ENCODE results near the gene BCL6B.
A peak's percentile ranks its signal among the peaks of the same experiment; 100 is the strongest.

Gene BCL6B

GRCh38 chr17:7019839-7020519 lies 2.9 kb upstream of the BCL6B start:
- Histone ChIP-seq H3K27ac (ENCODE audit: low read depth, low read length) (no peak overlapping the region), H3K4me3 (ENCODE audit: low read length) (no peak overlapping the region), H3K79me2 (ENCODE audit: control insufficient read depth, low read length) (no peaks in the 10 kb centered on the region), H3K27me3 (ENCODE audit: control insufficient read depth, low read length) (peaks cover 10% of the 10 kb centered on the region), H3K9me3 (ENCODE audit: control insufficient read depth, insufficient read depth, low read length) (no peaks in the 10 kb centered on the region), H3K36me3 (ENCODE audit: control insufficient read depth, low read length) (peaks cover 7% of the 10 kb centered on the region; the same call in 1 of the 2 replicates), H3F3A (ENCODE audit: control insufficient read depth, insufficient read depth) (peaks cover 7% of the 10 kb centered on the region; the same call in 1 of the 2 replicates), H3K4me2 (ENCODE audit: low read length) (no peak overlapping the region), H3K4me1 (ENCODE audit: control insufficient read depth, low read length) (peaks cover 36% of the 10 kb centered on the region), H4K20me1 (ENCODE audit: control insufficient read depth, insufficient read depth, low read depth, low read length) (no peaks in the 10 kb centered on the region), H3K9me2 (replicated peaks; ENCODE audit: control insufficient read depth, low read length) (no peaks in the 10 kb centered on the region)
- TF ChIP-seq CTCF (IDR thresholded peaks at IDR 0.05; ENCODE audit: low read depth, low read length, poor library complexity, severe bottlenecking) (no peak), EZH2phosphoT487 (IDR thresholded peaks at IDR 0.05; ENCODE audit: borderline replicate concordance, low read length) (no peak)

DNA sequence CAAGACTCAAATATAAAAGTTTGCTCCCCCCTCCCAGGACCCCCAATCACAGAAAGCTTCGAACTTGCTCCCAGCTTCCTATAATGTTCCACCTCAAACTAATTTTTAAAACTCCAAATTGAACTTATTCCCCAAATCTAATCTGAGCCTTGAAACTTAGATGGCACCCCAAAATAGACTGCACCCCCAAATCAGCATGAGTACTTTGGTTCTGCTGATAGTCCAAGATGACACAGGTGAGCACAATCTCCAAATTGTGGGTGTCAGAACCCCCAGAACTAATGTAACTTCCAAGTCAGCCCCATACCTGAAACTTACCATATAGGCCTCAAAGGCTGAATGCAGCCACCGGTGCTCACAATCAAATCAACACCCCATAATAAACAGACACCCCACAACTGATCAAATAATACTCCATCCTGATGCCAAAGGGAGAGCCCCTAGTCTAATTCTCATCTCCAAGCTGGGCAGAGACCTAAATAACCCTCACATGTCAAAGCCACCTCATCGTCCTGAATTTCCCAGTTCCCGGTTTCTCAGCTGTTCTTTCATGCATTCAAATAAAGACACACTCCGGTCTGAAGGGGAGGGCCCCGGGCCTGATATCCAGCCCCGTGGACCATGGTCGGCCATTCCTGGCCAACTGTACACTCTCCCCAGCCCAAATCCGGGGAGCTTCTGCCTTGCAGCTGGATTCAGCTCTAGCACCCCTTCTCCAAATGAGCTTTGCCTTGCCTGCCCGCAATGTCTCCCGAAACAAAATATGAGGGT lies 1.8 kb upstream of the BCL6B start:
- peaks cover 25% of the 10 kb centered on the region for H3K4me1 ChIP-seq (ENCODE audit: control insufficient read depth, low read length)
- TF ChIP-seq EZH2phosphoT487 (IDR thresholded peaks at IDR 0.05; ENCODE audit: borderline replicate concordance, low read length), result no peak
- no peaks in the 10 kb centered on the region for H3K9me2 ChIP-seq (replicated peaks; ENCODE audit: control insufficient read depth, low read length)
- H3K4me3 ChIP-seq (ENCODE audit: low read length), result no peak overlapping the region
- H3K9me3 ChIP-seq (ENCODE audit: control insufficient read depth, insufficient read depth, low read length), result no peaks in the 10 kb centered on the region
- peak overlapping the region; percentile 56; the same call in 1 of the 2 replicates for H3K4me2 ChIP-seq (ENCODE audit: low read length)
- no peak overlapping the region for H3K27ac ChIP-seq (ENCODE audit: low read depth, low read length)
- H3K79me2 ChIP-seq (ENCODE audit: control insufficient read depth, low read length), result no peaks in the 10 kb centered on the region
- peaks cover 5% of the 10 kb centered on the region; the same call in 1 of the 2 replicates for H3F3A ChIP-seq (ENCODE audit: control insufficient read depth, insufficient read depth)
- H3K36me3 ChIP-seq (ENCODE audit: control insufficient read depth, low read length), result peaks cover 7% of the 10 kb centered on the region; the same call in 1 of the 2 replicates
- H4K20me1 ChIP-seq (ENCODE audit: control insufficient read depth, insufficient read depth, low read depth, low read length), result no peaks in the 10 kb centered on the region
- peaks cover 10% of the 10 kb centered on the region for H3K27me3 ChIP-seq (ENCODE audit: control insufficient read depth, low read length)

DNA sequence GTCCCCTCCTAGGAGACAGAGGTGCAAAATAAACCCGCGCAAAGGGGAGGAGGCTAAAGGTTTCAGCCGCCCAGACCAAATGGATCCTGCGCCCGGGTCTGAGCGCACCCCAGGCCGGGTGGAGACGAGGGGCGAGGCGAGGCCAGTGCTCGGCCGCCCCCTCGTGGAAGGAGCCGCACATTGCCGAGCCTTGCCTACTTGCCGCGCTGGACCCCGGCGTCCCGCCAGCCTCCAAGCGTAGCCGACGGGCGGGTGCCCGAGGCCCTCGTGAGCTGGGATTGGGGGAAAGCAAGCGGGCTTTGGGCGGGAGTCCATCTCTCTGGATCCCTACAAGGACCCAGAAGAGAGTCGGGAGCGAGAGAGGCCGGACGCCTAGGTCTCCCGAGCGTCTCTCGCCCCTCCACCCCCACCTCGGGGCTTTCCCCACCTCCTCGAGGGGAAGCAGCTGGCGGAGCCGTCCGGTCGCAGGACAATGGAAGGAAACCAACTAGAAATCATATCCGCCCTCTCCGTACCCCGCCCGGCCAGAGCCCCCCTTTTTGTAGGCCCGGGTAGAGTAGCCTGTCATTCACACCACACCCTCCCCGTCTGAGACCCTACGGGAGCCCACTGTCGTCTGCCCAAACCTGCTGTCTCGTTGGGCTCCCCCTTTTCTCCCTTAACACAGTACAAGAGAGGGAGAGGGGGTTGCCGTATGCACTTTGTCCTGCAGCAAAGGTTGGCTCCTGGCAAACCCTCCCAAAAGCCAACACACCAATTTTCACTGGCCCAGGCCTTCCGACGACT lies 664 bp upstream of the BCL6B start:
- Histone ChIP-seq H3K27me3 (ENCODE audit: control insufficient read depth, low read length) (peaks cover 10% of the 10 kb centered on the region), H3F3A (ENCODE audit: control insufficient read depth, insufficient read depth) (peaks cover 2% of the 10 kb centered on the region; the same call in 1 of the 2 replicates), H3K9me3 (ENCODE audit: control insufficient read depth, insufficient read depth, low read length) (no peaks in the 10 kb centered on the region), H3K36me3 (ENCODE audit: control insufficient read depth, low read length) (peaks cover 2% of the 10 kb centered on the region; the same call in 1 of the 2 replicates), H3K4me3 (ENCODE audit: low read length) (peak overlapping the region; percentile 49), H3K4me2 (ENCODE audit: low read length) (peak overlapping the region; percentile 56), H3K27ac (ENCODE audit: low read depth, low read length) (no peak overlapping the region), H3K4me1 (ENCODE audit: control insufficient read depth, low read length) (peaks cover 25% of the 10 kb centered on the region), H3K79me2 (ENCODE audit: control insufficient read depth, low read length) (no peaks in the 10 kb centered on the region), H4K20me1 (ENCODE audit: control insufficient read depth, insufficient read depth, low read depth, low read length) (no peaks in the 10 kb centered on the region), H3K9me2 (replicated peaks; ENCODE audit: control insufficient read depth, low read length) (no peaks in the 10 kb centered on the region)
- TF ChIP-seq EZH2phosphoT487 (IDR thresholded peaks at IDR 0.05; ENCODE audit: borderline replicate concordance, low read length) (no peak), CTCF (IDR thresholded peaks at IDR 0.05; ENCODE audit: low read depth, low read length, poor library complexity, severe bottlenecking) (peak; percentile 89)

Data from DOHH2 (cell line).